Retinal pigment epithelial cell (primary cell): ENCODE data around the gene PIK3CG.
"Not testable (repeated sequence)": the region's sequence is repeated elsewhere in the genome, so short reads cannot be mapped to it uniquely, and the experiment has no call there.

Experiments
- DNase-seq: peaks from one replicate; pipeline ENCODE4 v3.0.0-alpha.2; 2010; ENCODE audit warnings: low read depth
- H3K4me3 ChIP-seq: 2 replicates; pipeline ENCODE4 v1.5.1; 2011; ENCODE audit warnings: mild to moderate bottlenecking, low read length, control low read depth, moderate library complexity
- TF ChIP-seq, protein P1 (sequence below): conservative IDR thresholded peaks from 2 replicates; pipeline ENCODE4 v1.5.1; 2011; ENCODE audit warnings: low read depth, low read length, control low read depth, inconsistent platforms

Gene PIK3CG

DNA sequence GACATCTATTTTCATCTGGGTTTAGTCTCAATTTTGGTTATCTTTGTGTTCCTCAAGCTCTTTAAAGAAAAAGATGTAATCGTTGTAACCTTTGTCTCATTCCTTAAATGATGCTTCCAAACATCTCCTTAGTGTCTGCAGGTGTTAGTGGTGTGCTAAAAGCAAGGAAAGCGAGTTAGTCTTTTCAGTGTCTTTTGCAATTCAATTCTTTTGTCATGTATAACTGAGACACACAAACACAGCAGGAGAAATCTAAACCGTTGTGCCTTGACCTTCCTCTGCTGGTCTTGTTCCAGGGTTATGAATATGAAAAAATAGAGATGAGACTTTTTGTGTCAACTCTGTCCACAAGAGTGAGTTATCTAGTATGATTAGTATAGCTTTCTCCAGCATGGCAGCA is 40.7 kb downstream of the PIK3CG start:
- no peak overlapping the region for H3K4me3 ChIP-seq
- DNase-seq: no peak
- TF ChIP-seq, protein P1, sequence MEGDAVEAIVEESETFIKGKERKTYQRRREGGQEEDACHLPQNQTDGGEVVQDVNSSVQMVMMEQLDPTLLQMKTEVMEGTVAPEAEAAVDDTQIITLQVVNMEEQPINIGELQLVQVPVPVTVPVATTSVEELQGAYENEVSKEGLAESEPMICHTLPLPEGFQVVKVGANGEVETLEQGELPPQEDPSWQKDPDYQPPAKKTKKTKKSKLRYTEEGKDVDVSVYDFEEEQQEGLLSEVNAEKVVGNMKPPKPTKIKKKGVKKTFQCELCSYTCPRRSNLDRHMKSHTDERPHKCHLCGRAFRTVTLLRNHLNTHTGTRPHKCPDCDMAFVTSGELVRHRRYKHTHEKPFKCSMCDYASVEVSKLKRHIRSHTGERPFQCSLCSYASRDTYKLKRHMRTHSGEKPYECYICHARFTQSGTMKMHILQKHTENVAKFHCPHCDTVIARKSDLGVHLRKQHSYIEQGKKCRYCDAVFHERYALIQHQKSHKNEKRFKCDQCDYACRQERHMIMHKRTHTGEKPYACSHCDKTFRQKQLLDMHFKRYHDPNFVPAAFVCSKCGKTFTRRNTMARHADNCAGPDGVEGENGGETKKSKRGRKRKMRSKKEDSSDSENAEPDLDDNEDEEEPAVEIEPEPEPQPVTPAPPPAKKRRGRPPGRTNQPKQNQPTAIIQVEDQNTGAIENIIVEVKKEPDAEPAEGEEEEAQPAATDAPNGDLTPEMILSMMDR: no peak

DNA sequence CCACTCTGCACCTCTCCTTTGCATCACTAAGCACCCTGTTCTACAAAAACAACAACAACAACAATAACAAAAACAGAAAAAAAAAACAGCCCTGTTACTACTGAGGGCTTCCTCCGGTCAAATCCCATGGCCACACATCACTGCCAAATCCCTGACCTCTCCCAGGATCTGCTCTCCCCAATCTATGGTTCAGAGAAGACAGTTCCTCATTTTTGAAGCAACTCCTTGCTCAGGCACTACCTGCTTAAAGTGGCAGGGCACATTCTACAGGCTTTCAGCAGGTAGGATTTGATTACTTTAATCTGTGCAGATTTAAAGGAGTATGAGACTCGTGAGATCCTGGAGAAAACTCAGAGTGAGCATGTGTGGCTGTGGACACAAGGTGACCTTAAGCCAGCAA is 46.9 kb downstream of the PIK3CG start:
- DNase-seq: no peak
- H3K4me3 ChIP-seq: no peak overlapping the region
- TF ChIP-seq, protein P1: no peak

DNA sequence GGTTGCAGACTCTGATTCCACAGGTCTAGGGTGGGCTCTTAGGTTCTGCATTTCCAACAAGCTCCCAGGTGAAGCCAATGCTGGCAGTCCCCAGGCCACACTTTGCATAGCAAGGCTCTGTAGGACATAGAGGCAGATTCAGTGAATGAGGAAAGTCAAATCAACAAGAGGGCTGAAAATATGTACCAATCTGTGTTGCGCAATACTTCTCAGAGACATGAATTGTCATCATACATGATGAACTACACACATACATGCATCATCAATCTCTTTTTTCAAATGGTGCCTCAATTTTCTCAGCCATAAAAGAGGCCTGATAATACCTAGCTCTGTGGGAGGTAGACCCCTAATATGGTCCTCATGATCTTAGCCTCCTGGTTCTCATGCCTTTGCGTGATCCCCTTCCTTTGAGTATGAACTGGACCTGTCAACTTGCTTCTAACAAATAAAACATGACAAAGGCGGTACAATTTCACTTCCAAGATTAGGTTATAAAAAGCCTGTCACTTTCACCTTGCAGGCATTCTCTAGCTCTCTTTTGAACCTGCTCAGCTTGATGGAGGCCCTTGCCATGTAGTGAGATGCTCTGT is 49.0 kb downstream of the PIK3CG start:
- TF ChIP-seq, protein P1: no peak
- no peak overlapping the region for H3K4me3 ChIP-seq
- DNase-seq: no peak

- TF ChIP-seq, protein P1: no peak
- H3K4me3 ChIP-seq: no peak overlapping the region
- DNase-seq: no peak
These were observed 50.3 kb downstream of the PIK3CG start for GRCh38 chr7:106915407-106915806.

DNA sequence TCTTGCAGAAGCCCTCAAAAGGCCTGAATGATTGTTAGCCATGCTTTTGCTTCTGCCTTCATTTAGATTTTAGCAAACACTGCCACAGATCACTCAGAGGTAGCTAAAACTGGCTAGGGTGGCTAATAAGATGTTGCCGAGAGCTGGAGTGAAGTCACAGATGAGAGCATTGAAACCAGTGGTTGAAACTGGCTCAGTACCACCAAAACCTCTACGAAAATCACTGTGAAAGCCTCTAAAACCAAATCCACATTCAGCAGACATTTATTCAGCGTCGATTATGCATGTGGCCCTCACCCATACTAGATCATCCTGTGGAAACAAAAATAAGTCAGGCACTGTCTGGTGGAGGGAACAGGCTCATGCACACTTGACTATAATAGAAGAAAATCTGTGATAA is 50.8 kb downstream of the PIK3CG start:
- no peak overlapping the region for H3K4me3 ChIP-seq
- no peak for DNase-seq
- TF ChIP-seq, protein P1: no peak

- no peak for DNase-seq
- H3K4me3 ChIP-seq: no peak overlapping the region
- TF ChIP-seq, protein P1: no peak
These were observed 51.6 kb downstream of the PIK3CG start for GRCh38 chr7:106916679-106917078.

- H3K4me3 ChIP-seq: no peak overlapping the region
- TF ChIP-seq, protein P1: no peak
- DNase-seq: no peak
These were observed 53.9 kb downstream of the PIK3CG start for GRCh38 chr7:106918991-106919390.

DNA sequence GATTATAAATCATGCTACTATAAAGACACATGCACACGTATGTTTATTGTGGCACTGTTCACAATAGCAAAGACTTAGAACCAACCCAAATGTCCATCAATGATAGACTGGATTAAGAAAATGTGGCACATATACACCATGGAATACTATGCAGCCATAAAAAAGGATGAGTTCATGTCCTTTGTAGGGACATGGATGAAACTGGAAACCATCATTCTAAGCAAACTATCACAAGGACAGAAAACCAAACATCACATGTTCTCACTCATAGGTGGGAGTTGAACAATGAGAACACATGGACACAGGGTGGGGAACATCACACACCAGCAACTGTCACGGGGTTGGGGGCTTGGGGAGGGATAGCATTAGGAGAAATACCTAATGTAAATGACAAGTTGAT is 59.4 kb downstream of the PIK3CG start:
- not testable (repeated sequence) for H3K4me3 ChIP-seq, DNase-seq
